Ishikawa (cell line): ENCODE results near the gene SLC43A3.

ENCODE experiments used
- CEBPB ChIP-seq: IDR thresholded peaks from 2 replicates; pipeline ENCODE4 v1.6.1; 2012
- EP300 ChIP-seq: IDR thresholded peaks from 2 replicates; pipeline ENCODE4 v1.6.1; 2012; ENCODE audit warnings: borderline replicate concordance
- MAX ChIP-seq: IDR thresholded peaks from 2 replicates; pipeline ENCODE4 v1.6.1; 2012
- RAD21 ChIP-seq: IDR thresholded peaks from 2 replicates; pipeline ENCODE4 v1.6.1; 2012; ENCODE audit warnings: low read depth
- TAF1 ChIP-seq: IDR thresholded peaks from 2 replicates; pipeline ENCODE4 v1.6.1; 2012; ENCODE audit warnings: low read depth, mild to moderate bottlenecking
- TEAD4 ChIP-seq: IDR thresholded peaks from 2 replicates; pipeline ENCODE4 v1.6.1; 2012
- YY1 ChIP-seq: IDR thresholded peaks from 2 replicates; pipeline ENCODE4 v1.6.1; 2012; ENCODE audit warnings: low read depth
- TF ChIP-seq, protein P1 (sequence below): IDR thresholded peaks from 2 replicates; pipeline ENCODE4 v1.6.1; 2012; ENCODE audit warnings: low read depth, mild to moderate bottlenecking

DNA sequence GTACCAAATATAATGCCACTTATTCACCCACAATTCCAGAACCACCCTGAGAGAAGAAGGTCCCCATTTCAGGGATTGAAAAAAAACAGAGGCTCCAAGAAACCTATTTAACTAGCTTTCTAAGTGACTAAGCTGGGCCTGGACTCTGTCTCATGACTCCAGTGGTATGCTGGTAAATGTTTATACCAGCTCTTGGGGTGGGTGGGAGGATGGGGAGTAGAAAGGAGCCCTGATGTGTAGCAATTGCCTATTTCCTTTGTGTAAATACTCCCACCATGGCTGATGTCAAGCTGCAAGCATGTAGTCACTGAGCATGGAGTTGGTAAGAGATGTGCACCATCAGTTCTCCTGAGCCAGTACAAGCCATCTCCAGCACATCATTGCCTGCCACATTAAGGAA, 48.7 kb downstream of the SLC43A3 start:
- TF ChIP-seq YY1 (no peak), CEBPB (no peak), TAF1 (no peak), RAD21 (no peak), EP300 (no peak), MAX (no peak), TEAD4 (no peak)
- TF ChIP-seq, protein P1, sequence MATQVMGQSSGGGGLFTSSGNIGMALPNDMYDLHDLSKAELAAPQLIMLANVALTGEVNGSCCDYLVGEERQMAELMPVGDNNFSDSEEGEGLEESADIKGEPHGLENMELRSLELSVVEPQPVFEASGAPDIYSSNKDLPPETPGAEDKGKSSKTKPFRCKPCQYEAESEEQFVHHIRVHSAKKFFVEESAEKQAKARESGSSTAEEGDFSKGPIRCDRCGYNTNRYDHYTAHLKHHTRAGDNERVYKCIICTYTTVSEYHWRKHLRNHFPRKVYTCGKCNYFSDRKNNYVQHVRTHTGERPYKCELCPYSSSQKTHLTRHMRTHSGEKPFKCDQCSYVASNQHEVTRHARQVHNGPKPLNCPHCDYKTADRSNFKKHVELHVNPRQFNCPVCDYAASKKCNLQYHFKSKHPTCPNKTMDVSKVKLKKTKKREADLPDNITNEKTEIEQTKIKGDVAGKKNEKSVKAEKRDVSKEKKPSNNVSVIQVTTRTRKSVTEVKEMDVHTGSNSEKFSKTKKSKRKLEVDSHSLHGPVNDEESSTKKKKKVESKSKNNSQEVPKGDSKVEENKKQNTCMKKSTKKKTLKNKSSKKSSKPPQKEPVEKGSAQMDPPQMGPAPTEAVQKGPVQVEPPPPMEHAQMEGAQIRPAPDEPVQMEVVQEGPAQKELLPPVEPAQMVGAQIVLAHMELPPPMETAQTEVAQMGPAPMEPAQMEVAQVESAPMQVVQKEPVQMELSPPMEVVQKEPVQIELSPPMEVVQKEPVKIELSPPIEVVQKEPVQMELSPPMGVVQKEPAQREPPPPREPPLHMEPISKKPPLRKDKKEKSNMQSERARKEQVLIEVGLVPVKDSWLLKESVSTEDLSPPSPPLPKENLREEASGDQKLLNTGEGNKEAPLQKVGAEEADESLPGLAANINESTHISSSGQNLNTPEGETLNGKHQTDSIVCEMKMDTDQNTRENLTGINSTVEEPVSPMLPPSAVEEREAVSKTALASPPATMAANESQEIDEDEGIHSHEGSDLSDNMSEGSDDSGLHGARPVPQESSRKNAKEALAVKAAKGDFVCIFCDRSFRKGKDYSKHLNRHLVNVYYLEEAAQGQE, result no peak
